Amniotic epithelial cell (primary cell): ENCODE results near the gene CPEB1.
"Not testable (repeated sequence)": the region's sequence is repeated elsewhere in the genome, so short reads cannot be mapped to it uniquely, and the experiment has no call there.

ENCODE experiments used
- DNase-seq: peaks from one replicate; pipeline ENCODE4 v3.0.0-alpha.2; 2010; ENCODE audit warnings: low read depth

Gene CPEB1

DNA sequence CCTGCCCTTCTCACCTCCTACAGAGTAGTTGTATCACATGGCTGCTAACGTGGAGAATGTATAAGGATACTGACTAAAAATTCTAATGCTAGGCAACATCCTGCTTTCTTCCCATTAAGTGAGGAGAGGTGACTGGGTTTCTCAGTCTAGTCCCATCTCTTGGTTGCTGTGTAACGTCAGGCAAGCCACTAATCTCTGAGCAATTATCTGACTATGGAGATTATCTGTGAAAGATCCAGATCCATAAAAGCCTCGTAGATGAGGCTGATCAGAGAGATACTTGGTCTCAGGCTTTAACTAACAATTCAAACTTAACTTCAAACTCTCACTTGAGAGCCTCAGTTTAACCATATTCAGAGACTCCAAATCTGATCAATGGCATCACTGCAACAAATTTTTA, 102.2 kb downstream of the CPEB1 start:
- DNase-seq, result no peak

DNA sequence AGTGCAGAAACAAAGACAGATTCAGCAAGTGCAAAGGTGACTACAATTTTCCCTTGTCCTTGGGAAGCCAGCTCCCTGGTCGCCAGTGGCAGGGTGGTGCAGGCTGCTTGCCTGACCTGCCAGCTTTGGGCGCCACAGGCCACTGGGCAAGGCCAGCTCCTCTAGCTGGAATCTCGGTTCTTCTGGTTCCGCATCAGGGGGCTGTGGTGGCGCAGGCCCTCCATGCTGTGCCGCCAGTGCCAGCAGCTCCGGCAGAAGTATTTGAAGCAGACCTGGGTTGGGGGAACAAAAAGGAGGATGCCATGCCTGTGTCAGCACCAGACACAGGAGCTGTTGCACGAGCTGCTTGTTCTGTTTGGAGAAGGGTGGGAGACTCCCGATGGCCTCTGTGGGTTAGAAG, 102.7 kb downstream of the CPEB1 start:
- DNase-seq, result no peak

DNA sequence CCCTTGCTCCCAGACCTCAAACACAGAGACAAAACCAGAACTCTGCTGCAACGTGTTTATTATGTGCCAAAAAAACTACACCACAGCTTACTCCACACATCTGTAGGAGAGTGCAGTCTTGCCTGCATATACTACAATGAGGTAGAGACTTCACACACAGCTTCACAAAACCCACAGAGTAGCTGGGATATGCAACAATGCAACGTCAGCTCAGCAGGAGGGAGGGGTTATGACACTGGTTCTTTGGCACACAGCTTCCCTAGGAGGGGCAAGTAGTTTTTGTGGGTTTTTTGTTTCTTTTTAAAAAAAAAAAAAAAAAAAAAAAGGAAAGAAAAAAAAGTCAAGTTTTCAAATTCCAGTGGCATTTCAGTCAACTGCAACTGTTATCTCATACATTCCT, 104.0 kb downstream of the CPEB1 start:
- peak; percentile 71 for DNase-seq

DNA sequence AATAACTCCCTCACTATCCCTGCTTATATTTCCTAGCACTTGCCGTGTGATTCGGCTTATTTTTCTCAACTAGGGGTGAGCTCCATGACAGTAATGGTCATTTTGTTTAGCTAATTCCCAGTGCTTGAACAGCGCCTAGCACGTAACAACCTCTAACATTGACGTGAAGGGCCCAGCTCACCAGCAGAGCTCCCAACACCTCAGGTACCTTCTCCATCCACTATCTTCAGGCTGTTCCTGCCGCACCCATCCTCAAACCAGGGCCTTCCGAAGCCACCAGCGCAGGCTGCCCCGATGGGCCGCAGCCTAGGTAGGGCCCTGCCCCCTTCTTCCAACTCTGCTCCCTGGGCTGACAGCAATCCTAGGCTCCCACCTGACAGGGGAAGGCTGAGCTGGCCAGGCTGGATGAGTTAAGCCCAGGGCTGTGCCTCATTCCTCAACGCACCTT, 106.2 kb downstream of the CPEB1 start:
- peak; percentile 13 for DNase-seq

DNA sequence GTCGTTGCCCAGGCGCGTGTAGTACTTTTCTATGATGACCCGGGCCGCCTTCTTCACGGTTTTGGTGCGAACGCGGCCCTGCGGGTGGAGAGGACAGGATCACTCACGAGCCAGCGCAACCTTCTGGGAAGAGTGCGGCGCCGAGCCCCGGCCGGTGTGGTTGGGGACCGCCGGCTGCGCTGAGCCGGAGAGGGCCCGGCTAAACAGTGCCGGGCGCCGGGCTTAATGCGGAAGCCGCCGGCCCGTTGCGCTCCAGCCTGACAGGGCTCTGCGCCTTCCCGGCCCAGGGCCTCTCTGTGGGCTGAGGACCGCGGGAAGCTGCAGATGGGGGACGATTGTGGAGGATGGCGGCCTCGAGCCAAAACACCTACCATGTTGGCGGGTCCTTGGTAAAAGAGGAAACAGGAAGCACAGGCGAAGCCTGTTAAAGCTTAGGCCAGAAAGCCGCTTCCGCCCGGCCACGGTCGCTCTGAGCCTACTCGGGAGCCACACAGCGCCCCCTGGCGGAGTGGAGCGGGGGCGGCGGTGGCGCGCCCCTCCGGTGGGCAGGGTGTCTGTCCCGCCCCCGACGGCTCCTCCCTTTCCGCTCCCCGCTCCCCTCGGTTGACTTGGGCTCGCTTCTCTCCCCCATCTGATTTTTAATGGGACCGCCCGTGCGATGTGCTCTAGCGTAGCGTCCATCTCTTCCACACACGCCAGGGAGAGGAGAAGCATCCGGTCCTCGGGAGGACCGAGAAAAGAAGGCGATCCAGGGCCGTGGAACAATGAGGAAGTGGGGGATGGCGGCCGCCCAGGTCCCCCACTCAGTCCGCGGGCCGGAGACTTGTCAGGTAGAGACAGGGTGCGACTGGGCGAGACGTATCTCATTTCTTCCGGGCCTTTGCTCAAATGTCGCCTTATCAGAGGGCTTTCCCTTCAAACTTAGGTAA, 106.8 kb downstream of the CPEB1 start, which contains the start of gene RPS17:
RPS17 (minus strand) TSS at position 403 of the 929 bp plus-strand sequence; CDS start at position 374, 29 bp downstream.
- DNase-seq, result peak; percentile 90

DNA sequence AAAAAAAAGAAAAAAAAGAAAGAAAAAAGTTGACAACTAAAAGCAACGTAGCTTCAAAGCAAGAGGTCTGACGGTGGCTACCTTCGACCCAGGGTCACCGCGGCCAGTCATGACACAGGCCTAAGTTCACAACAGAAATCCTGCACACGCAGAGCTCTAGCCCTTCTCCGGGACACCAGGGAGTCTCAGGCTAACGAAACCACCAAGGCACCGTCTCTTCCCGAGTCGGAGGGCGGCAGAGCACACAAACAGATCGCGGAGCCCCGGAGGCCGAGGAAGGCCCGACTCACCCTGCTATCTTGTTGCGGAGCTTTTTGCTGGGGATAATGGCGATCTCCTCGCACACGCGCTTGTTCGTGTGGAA, 107.5 kb downstream of the CPEB1 start:
- DNase-seq, result peak; percentile 10

DNA sequence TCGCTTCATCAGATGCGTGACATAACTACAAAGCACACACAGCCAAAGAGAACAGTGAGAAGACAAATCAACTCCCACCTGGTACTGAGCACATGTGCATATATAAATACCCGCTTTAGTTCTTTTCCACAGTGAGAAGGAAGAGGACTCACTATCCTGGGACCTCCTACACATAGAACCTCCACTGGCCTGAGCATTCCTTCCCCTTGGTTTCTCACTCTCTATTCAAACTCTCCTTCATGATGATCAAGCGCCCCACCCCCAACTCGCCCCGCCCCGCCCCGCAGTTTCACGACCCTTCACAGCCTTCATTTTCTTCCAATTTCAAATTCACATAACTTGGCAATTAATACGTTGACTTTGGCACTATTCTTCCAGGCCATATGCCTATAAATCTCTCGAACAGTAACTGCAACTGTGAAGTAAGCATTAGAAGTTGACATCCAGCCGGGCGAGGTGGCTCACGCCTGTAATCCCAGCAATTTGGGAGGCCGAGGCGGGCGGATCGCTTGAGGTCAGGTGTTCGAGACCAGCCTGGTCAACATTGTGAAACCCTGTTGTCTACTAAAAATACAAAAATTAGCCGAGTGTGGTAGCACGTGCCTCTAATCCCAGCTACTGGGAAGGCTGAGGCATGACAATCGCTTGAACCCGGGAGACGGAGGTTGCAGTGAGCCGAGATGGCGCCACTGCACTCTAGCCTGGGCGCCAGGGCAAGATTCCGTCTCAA, 108.0 kb downstream of the CPEB1 start:
- peak; percentile 48 for DNase-seq

DNA sequence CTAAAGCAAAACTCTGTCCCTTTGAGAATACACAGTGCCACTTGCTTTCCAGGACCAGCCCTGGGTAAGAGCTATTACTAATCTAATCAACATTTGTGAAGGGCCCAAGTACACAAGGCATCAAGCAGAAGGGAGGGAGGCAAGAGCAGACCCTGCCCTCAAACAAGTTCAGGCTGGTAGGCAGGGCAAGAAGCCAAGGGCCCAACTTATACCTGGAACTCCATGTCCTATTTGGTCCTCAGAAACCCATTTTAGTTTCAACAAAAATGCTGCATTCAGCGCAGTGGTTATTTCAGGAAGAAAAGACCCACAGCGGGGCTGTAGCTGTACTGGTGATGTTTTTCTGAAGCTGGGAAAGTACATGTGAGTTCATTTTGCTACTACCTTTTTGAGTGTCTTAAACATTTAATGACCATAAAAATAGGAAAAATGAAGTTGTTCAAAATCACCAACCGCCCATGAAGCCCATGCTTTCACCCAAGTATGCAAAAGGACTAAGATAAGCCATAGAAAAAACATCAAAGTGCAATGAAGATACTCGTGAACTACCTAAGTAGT, 109.7 kb downstream of the CPEB1 start:
- no peak for DNase-seq

DNA sequence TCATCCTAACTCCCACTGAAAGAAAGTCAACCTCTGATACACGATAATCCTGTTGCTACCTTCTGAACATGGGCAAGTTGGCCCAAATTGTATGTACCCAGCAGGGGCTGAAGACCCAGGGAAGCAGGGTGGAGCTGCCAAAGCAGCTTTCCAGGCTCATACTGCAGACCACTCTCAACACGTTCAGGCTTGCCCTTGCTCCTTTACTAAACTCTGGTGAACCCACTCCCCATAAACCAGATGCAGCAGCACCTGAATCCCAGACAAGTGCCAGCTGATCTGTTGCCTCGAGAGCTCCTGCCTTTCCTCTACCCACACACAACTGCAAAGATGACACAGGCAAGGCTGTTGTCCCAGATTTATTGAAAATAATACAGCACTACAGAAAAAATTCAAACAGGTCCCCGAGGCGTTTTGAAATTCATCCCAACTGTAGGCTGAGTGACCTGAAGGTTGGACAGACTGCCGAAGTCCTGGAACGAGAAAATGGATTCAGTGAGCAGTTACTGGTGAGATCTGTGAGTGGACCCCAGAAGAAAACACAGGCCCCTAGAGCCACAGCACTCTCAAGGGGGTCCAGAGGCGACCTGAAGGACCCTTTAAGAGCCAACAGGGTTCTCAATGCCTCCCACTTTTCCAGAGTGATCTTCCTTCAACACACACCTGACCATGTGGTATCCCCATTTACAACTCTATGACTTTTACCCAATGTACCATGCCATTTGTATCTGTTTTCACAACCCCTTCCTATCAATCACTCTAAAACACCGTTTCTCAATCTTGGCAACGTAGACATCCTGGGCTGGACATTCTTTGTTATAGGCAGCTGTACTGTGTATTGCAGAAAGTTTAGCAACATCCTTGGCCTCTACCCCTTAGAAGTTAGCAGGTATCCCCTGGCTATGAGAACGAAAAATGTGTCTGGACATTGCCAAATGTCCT, 110.5 kb downstream of the CPEB1 start:
- peak; percentile 34 for DNase-seq

DNA sequence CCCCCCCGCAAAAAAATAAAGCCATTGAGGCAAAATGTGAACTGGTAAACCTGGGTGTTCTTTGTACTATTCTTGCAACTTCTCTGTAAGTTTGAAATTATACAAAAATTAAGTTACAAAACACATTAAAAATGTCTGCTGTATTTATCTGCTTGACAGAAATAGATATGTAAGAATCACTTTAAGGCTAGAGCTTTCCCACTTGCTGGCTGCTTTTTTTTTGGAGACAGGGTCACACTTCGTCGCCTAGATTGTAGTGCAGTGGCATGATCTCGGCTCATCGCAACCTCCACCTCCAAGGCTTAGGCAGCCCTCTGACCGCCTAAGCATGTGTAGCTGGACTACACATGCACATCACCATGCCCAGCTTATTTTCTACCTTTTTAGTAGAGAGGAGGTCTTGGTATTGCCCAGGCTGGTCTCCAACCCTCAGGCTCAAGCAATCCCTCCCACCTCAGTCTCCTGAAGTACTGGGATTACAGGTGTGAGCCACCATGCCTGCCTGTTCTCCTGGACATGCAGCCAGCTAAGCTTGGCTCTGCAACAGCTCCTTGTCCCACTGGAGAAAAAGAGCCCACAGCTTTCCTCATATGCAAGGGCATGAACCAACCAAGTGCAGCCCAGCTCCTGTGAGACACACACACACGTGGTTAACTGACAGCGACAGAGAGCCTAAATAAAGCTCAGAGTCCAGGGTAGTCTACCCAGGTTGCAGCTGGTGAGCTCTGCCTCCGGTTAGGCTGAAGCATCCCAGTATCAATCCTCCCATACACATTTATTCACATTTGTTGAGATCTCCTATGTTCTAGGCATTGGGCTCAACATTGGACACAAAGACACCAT, 111.4 kb downstream of the CPEB1 start:
- no peak for DNase-seq

DNA sequence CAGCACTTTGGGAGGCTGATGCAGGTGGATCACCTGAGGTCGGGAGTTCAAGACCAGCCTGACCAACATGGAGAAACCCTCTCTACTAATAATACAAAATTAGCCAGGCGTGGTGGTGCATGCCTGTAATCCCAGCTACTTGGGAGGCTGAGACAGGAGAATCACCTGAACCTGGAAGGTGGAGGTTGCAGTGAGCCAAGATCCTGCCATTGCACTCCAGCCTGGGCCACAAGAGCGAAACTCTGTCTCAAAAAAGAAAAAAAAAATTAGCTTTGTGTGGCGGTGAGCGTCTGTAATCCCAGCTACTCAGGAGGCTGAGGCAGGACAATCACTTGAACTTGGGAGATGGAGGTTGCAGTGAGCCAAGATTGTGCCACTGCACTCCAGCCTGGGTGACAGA, 112.0 kb downstream of the CPEB1 start:
- DNase-seq, result not testable (repeated sequence)

DNA sequence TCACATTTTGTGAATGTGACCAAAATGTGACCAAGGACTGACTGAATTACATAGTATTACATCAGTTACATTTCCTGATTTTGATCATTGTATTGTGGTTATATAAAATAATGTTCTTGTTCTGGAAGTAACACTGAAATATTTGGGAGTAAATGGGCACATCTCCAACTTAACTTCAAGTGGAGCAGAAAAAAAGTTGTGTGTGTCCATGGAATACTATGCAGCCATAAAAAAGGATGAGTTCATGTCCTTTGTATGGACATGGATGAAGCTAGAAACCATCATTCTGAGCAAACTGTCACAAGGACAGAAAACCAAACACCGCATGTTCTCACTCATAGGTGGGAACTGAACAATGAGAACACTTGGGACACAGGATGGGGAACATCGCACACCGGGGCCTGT, 112.7 kb downstream of the CPEB1 start:
- not testable (repeated sequence) for DNase-seq

DNA sequence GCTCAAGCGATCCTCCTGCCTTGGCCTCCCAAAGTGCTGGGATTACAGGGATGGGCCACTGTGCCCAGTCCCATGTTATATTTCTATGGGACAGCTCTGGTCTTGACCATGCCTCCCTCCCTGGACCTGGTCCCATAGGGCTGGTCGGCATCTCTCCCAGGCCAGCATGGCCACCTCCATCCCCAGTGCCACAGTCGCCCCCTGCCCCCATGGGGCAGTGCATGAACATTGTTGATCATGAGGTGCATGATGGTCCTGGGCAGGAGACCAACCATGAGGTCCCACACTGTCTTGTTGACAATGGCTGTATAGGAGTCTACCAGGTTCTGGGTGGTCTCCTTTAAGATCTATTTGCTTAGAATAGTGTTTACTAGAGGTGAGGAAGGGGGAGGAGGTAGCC, 113.4 kb downstream of the CPEB1 start:
- no peak for DNase-seq

DNA sequence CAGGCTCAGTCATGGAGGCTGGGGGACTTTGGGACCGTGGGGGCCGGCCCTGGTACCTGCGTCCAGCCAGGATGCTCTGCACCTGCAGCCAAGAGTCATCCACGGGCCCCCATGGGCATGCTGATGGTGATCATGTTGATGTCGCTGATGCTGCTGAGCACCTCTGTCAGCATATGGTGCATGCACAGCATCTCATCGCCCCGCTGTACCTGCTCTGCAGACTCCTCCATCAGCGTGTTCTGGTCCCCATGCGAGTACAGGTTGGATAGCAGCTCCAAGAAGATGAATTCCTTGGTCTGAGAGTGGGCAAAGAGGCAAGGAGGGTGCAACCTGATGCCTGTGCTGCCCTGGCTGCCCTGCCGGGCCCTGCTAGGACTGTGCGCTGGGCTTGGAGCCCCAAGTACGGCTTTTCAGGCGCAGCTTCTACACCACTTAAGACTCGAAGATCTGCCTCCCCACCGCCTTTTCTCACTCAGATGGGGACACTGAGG, 114.1 kb downstream of the CPEB1 start:
- no peak for DNase-seq

DNA sequence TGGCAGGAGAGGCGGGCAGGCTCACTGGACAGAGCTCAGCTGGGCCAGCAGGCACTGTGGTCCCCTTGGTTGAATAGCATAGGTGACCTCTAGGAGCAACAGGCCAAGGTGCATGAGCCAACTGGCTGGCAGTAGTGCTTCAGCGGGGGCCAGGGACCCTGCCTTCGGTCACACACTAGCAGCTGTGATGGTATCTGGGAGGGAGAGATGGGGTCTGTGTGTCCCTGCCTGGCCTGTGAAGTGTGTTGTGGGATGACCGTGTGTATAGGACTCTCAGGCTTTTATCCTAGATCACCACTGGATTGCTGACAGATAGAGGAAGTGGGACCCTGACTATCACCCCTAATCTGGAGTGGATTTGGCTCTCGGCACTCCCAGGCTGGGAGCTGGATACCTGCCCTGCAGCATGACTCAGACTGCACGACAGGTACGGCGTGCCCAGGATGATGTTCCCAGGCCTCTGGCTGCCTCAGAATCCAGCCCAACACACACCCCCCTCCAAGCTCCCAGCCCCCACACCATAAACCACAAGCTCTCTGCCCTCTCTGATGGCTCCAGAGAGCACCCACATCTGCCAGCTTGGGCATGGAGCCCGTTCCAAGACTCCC, 114.7 kb downstream of the CPEB1 start:
- DNase-seq, result no peak

DNA sequence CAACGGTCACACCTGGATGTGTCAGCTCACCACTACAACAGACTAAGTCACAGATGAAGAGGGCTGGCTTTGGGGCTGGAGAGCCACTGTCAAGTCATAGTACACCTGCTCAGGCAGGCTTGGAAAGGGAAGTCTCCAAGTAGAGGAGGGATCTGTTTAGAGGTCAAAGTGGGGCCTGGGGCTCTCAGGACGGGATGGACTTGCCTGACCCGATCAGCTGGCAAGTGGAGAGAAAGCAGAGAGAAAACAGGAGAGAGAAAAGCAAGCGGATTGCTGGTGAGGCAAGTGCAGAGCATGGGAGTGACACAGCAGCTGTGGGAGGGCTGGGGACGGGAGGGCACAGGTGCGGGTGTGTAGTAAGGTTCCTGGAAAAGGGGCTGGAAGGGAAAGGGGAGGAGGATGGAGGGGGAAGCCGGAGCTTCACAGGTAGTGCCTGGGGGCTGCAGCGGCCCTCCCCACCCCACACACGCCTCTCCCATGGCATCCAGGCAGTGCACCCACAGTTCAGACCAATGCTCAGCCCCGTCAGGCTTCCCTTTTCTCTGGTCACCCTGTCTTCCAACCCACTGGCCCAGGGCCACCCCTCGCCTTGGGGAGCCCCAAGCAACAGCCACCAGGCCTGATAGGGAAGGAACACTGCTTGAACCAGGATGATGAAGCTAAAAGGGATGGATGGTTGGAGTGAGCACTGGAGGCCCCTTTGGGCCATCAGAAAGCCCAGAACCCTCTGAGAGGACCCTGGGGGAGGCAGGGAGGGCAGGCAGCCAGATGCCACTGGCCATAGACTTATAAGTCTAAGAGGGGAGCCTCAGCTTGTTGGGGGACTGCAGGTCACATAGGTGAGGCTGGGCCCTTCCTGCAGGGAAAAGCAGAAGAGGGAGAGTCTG, 115.4 kb downstream of the CPEB1 start:
- DNase-seq, result no peak

DNA sequence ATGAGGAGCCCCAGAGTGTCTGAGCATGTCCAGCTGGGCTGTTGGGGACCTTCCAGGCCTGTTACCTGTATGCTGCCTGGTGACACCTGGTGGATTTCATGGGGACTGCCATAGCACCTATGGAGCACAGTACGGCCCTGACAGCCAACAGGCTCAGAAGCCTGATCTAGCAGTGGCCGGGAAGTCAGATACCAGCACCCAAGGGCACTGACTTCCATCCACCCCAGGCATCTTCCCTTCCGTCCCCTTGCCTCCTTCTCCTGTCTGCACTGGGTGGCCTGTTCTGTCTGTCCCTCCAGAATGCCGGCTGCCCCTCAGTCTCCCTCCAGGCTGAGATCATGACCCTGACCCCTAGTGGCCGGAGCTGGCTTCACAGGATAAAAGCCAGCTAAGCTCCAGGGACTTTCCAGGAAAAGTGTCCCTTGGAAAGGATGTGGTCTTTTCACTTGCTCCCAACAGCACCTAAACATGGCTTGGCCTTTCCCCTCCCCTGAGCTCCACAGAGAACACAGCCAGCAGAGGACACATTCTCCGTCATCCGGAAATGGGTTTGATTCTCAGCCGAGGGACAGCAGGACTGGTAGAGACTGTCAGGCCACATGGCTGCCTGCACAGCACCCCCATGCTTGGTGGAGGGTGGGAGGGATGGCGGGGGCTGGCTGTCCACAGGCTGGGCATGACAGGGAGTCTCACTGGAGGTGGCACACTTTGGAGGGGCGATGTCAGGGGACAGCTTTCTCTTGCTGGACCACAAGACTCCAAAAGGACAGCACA, 116.4 kb downstream of the CPEB1 start:
- DNase-seq, result peak; percentile 49

DNA sequence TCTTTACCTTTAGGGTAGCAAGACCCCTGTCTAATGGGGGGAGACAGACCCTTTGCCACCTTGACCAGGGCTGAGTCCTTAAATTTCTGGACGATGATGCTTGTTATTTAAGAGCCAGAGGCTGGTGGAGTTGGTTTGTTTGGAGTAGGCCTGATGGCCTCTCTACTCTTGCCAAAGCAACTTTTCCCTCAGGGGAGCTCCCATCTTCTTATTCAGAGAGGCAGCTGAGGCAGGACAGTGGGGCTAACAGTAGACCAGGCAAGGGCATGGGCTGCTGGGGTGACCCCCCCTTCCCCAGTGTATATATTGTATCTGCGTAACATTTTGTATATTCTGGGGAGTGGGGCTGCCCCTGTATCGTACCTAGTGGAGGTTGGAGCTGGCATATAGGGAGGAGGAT, 117.2 kb downstream of the CPEB1 start:
- no peak for DNase-seq
